Measurements from ENCODE around the gene PPP4C.
"Not testable (repeated sequence)": the region's sequence is repeated elsewhere in the genome, so short reads cannot be mapped to it uniquely, and the experiment has no call there.

PPP4C gene

DNA sequence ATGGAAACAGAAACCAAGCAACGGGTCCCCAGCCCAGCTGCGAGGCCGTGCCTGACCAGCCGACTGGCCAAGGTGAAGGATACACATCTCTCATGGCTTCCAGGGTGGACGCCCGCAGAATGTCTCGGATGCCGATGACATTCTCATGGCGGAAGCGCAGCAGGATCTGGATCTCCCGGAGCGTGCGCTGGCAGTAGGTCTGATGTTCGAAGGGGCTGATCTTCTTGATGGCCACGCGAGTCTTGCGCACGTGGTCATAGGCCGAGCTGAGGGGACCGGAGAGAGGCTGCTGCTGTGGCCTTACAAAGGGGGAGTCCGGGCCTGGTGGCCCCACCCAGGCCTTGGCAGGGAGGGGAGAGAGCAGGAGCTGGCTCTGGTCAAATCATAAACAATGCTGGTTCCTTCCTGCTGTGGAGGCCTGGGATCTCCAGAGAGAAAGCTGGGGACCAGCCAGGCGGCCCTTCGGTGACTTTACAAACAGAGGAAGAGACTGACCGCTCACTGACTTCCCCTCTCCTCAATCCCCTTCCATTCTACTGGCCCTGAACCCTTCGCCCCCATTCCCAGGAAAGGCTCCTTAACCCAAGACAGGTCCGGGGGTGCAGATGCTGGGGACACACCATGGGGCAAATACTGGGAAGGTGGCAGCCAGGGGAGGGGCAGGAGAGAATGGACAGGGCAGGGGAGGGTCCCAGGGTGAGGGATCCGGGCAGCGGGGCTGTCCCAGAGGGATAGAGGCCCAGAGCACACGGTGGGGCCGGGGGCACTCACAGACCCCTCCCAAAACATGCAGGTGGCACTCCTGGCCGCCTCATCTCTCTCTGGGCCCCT is 46.2 kb downstream of the PPP4C start:
- TF ChIP-seq, protein P1, sequence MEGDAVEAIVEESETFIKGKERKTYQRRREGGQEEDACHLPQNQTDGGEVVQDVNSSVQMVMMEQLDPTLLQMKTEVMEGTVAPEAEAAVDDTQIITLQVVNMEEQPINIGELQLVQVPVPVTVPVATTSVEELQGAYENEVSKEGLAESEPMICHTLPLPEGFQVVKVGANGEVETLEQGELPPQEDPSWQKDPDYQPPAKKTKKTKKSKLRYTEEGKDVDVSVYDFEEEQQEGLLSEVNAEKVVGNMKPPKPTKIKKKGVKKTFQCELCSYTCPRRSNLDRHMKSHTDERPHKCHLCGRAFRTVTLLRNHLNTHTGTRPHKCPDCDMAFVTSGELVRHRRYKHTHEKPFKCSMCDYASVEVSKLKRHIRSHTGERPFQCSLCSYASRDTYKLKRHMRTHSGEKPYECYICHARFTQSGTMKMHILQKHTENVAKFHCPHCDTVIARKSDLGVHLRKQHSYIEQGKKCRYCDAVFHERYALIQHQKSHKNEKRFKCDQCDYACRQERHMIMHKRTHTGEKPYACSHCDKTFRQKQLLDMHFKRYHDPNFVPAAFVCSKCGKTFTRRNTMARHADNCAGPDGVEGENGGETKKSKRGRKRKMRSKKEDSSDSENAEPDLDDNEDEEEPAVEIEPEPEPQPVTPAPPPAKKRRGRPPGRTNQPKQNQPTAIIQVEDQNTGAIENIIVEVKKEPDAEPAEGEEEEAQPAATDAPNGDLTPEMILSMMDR (IDR thresholded peaks at IDR 0.05), result no peak
- peak overlapping the region; percentile 84 for H3K27ac ChIP-seq
- no peaks in the 10 kb centered on the region for H3K27me3 ChIP-seq
- H3K4me3 ChIP-seq (ENCODE audit: low read depth in 1 of 2, low read length in 1 of 2), result peak overlapping the region; percentile 94 to 97
- peaks cover 30 to 34% of the 10 kb centered on the region in 2 experiments for H3K4me1 ChIP-seq (ENCODE audit: control insufficient read depth in 1 of 2, insufficient read depth in 1 of 2, low read depth in 1 of 2, low read length in 1 of 2)
- H3K36me3 ChIP-seq, result peaks cover 44% of the 10 kb centered on the region
- no peaks in the 10 kb centered on the region for H3K9me3 ChIP-seq

DNA sequence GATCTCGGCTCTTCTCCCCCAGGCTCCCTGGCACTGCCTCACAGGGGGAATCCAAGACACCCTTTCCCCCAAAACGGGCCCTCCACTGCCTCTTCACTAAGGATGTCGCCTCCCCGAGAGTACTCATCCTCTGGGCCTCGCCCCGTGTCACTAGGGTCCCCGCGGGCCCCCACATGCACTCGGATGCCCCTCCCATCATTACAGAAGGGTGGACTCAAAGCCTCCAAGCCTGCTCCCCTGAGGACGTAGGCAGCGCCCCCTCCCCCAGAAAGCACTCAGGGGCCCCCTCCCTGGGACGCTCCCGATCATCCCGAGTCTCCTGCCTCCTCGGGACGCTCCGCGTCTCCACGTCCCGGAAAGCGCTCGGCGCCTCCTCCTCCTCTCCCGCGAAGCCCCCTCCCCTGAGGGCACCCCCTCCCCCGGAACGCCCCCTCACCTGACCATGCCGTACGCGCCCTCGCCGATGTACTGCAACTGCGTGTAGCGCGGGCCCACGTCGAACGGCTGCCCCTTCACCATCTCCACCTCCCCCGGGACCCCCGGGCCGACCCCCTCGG is 46.9 kb downstream of the PPP4C start:
- Histone ChIP-seq H3K9me3 (no peaks in the 10 kb centered on the region), H3K27me3 (no peaks in the 10 kb centered on the region), H3K36me3 (peaks cover 36% of the 10 kb centered on the region), H3K4me1 (ENCODE audit: control insufficient read depth in 1 of 2, insufficient read depth in 1 of 2, low read depth in 1 of 2, low read length in 1 of 2) (peaks cover 30 to 34% of the 10 kb centered on the region in 2 experiments), H3K4me3 (ENCODE audit: low read depth in 1 of 2, low read length in 1 of 2) (peak overlapping the region; percentile 94 to 97), H3K27ac (peak overlapping the region; percentile 84)
- TF ChIP-seq, protein P1 (IDR thresholded peaks at IDR 0.05), result no peak

DNA sequence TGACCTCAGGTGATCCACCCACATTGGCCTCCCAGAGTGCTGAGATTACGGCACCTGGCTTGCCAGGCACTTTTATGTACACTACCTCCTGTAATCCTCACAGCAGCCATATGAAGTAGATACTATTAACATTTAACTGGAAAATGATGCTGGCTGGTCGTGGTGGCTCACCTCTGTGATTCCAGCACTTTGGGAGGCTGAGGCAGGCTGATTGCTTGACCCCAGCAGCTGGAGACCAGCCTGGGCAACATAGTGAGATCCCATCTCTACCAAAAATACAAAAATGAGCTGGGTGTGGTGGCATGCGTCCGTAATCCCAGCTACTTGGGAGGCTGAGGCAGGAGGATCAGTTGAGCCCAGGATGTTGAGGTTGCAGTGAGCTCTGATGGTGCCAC is 49.2 kb downstream of the PPP4C start:
- H3K27ac ChIP-seq, result no peak overlapping the region
- H3K4me1 ChIP-seq (ENCODE audit: control insufficient read depth in 1 of 2, insufficient read depth in 1 of 2, low read depth in 1 of 2, low read length in 1 of 2), result peaks cover 30 to 32% of the 10 kb centered on the region in 2 experiments
- H3K9me3 ChIP-seq, result no peaks in the 10 kb centered on the region
- peaks cover 13% of the 10 kb centered on the region for H3K36me3 ChIP-seq
- H3K4me3 ChIP-seq (ENCODE audit: low read depth in 1 of 2, low read length in 1 of 2), result no peak overlapping the region
- TF ChIP-seq, protein P1 (IDR thresholded peaks at IDR 0.05), result no peak
- H3K27me3 ChIP-seq, result no peaks in the 10 kb centered on the region

DNA sequence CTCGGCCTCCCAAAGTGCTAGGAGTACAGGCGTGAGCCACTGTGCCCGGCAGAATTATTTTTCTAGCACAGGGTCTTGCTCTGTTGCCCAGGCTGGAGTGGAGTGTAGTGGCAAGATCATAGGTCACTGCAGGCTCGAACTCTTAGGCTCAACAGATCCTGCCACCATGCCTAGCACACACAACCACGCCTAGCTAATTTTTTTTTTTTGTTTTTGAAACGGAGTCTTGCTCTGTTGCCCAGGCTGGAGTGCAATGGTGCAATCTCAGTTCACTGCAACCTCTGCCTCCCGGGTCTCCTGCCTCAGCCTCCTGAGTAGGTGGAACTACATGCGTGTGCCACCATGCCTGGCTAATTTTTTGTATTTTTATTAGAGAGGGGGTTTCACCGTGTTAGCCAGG is 49.9 kb downstream of the PPP4C start:
- H3K4me3 ChIP-seq (ENCODE audit: low read depth in 1 of 2, low read length in 1 of 2); H3K36me3 ChIP-seq; H3K27ac ChIP-seq; H3K9me3 ChIP-seq; H3K27me3 ChIP-seq: not testable (repeated sequence)
- peaks cover 23 to 25% of the 10 kb centered on the region in 2 experiments for H3K4me1 ChIP-seq (ENCODE audit: control insufficient read depth in 1 of 2, insufficient read depth in 1 of 2, low read depth in 1 of 2, low read length in 1 of 2)

DNA sequence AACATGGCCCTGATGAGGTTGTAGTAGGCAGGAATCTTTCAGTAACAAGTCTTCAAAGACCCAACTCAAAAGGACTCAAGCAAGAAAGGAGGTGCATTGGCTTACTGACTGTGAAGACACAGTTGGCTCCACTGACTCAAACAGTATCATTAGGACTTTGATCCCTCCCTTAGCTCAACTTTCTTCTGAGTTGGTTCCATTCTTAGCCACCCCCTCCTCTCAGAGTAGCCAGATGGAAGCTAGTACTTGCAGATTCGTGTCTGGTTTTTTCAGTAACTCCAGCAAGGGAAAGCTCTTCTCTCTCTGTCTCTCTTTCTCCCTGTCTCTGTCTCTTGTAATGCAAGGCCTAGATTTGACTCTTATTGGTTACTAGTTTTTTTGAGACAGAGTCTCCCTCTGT is 52.2 kb downstream of the PPP4C start:
- TF ChIP-seq, protein P1 (IDR thresholded peaks at IDR 0.05), result no peak
- Histone ChIP-seq H3K27ac (no peak overlapping the region), H3K36me3 (no peaks in the 10 kb centered on the region), H3K4me1 (ENCODE audit: control insufficient read depth in 1 of 2, insufficient read depth in 1 of 2, low read depth in 1 of 2, low read length in 1 of 2) (peaks cover 4 to 16% of the 10 kb centered on the region in 2 experiments), H3K4me3 (ENCODE audit: low read depth in 1 of 2, low read length in 1 of 2) (no peak overlapping the region), H3K27me3 (no peaks in the 10 kb centered on the region), H3K9me3 (no peaks in the 10 kb centered on the region)

DNA sequence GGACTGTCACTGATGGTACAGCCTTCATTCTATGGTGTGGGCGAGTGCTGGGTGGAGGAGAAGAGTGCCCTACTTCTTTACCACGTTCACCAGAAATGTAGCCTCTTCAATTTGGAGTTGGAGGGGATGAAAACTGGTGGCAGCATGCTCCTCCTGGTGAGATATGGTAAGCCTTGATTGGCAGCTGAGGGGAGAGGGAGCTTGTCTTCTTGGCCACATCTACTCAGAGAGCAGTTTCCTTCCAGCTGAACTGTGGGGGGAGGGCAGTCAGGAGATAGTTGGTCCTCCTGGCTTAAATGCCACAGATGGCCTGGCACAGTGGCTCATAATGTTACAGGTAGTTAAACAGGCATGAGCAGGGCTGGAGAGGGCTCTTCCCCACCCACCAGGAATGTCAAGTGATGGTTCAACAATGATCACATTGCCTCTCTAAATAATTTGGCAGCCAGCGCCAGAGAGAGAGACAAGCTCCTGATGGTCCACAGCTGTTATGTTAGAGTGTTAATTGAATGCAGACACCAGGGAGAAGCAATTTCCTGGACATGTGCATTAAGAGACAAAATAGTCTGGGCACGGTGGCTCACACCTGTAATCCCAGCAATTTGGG is 56.2 kb downstream of the PPP4C start:
- H3K27me3 ChIP-seq, result no peaks in the 10 kb centered on the region
- peak overlapping the region; percentile 44 for H3K27ac ChIP-seq
- H3K4me3 ChIP-seq (ENCODE audit: low read depth in 1 of 2, low read length in 1 of 2), result no peak overlapping the region
- peaks cover 6 to 19% of the 10 kb centered on the region in 2 experiments for H3K4me1 ChIP-seq (ENCODE audit: control insufficient read depth in 1 of 2, insufficient read depth in 1 of 2, low read depth in 1 of 2, low read length in 1 of 2)
- no peaks in the 10 kb centered on the region for H3K36me3 ChIP-seq
- TF ChIP-seq, protein P1 (IDR thresholded peaks at IDR 0.05), result no peak
- no peaks in the 10 kb centered on the region for H3K9me3 ChIP-seq

All from neutrophil (primary cell).